Astrocyte (in vitro differentiated cells and primary cell): ENCODE measurements around the gene SUSD6.

Source experiments
- CTCF ChIP-seq: IDR thresholded peaks from 2 replicates; pipeline ENCODE4 v1.5.1; 2011; ENCODE audit warnings: low read depth, mild to moderate bottlenecking, inconsistent platforms, low read length, moderate library complexity; ENCODE audit not compliant: insufficient read depth
- EZH2 ChIP-seq: IDR thresholded peaks from 2 replicates; pipeline ENCODE4 v1.6.1; 2012; ENCODE audit warnings: mild to moderate bottlenecking, low read length, inconsistent platforms; ENCODE audit not compliant: insufficient read depth

- TF ChIP-seq EZH2 (no peak), CTCF (no peak)
Observed at GRCh38 chr14:69569859-69570258, 41.5 kb upstream of the SUSD6 start.
